ENCODE results near the gene TTC7B. TPM values are rescaled to one million over a fixed set of nuclear protein-coding genes. Genes with fewer than 3 reads are reported as not detected.
"Not testable (repeated sequence)": the region's sequence is repeated elsewhere in the genome, so short reads cannot be mapped to it uniquely, and the experiment has no call there.

TTC7B gene
- polyA plus RNA-seq, 1 donor from 2014 or later = 19.9 TPM

DNA sequence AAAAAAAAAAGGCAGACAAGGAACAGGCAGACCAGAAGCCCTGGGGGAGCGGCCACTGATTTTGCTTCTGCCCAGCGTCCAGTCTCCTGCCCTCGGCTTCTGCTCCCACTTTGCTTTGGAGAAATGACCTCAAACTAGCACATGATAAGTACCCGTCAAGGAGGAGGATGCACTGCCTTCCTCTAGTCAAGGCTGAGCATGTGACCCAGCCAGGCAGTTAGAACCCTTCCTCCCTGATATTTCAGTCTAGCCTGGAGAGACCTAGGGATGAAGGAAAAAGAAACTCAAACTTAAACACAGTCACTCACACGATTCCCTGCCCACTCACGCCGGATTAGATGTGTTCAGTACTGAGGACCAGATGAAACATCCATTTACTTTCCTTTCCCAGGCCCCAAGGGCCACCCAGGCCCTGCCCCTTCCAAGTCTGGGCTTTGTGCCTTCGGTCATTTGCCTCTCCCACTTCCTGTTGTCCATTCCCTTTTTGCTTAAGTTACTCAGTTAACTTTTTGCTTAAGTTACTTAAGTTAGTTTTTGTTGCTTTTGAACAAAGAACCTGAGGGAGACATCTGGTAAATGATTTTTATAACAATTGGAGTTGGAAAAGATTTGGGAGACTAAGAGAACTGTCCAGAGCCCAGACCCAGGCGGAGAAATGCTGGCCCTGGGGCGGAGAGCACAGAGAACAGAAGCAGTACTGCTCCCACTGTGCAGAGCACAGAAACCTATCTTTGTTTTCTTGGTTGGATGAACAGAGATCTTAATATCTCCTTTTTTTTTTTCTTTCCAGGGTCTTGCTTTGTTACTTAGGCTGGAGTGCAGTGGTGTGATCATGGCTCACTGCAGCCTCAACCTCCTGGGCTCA, 23.0 kb upstream of the TTC7B start:
- H3K4me2 ChIP-seq (ENCODE audit: low read length) = no peak overlapping the region
- TF ChIP-seq EZH2 (IDR thresholded peaks at IDR 0.05; ENCODE audit: borderline replicate concordance, insufficient read depth, low read length, poor library complexity, severe bottlenecking) (no peak), POLR2AphosphoS5 (IDR thresholded peaks at IDR 0.05) (no peak), MXI1 (conservative IDR thresholded peaks at IDR 0.05; ENCODE audit: poor library complexity, severe bottlenecking) (no peak), RAD21 (conservative IDR thresholded peaks at IDR 0.05) (no peak), EP300 (conservative IDR thresholded peaks at IDR 0.05; ENCODE audit: poor library complexity, severe bottlenecking) (no peak), TAF1 (IDR thresholded peaks at IDR 0.05; ENCODE audit: low read depth) (no peak), SMC3 (conservative IDR thresholded peaks at IDR 0.05; ENCODE audit: poor library complexity) (no peak)
- TF ChIP-seq, protein P1, sequence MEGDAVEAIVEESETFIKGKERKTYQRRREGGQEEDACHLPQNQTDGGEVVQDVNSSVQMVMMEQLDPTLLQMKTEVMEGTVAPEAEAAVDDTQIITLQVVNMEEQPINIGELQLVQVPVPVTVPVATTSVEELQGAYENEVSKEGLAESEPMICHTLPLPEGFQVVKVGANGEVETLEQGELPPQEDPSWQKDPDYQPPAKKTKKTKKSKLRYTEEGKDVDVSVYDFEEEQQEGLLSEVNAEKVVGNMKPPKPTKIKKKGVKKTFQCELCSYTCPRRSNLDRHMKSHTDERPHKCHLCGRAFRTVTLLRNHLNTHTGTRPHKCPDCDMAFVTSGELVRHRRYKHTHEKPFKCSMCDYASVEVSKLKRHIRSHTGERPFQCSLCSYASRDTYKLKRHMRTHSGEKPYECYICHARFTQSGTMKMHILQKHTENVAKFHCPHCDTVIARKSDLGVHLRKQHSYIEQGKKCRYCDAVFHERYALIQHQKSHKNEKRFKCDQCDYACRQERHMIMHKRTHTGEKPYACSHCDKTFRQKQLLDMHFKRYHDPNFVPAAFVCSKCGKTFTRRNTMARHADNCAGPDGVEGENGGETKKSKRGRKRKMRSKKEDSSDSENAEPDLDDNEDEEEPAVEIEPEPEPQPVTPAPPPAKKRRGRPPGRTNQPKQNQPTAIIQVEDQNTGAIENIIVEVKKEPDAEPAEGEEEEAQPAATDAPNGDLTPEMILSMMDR (IDR thresholded peaks at IDR 0.05; ENCODE audit: poor library complexity, severe bottlenecking) = no peak
- TF ChIP-seq, protein P2, sequence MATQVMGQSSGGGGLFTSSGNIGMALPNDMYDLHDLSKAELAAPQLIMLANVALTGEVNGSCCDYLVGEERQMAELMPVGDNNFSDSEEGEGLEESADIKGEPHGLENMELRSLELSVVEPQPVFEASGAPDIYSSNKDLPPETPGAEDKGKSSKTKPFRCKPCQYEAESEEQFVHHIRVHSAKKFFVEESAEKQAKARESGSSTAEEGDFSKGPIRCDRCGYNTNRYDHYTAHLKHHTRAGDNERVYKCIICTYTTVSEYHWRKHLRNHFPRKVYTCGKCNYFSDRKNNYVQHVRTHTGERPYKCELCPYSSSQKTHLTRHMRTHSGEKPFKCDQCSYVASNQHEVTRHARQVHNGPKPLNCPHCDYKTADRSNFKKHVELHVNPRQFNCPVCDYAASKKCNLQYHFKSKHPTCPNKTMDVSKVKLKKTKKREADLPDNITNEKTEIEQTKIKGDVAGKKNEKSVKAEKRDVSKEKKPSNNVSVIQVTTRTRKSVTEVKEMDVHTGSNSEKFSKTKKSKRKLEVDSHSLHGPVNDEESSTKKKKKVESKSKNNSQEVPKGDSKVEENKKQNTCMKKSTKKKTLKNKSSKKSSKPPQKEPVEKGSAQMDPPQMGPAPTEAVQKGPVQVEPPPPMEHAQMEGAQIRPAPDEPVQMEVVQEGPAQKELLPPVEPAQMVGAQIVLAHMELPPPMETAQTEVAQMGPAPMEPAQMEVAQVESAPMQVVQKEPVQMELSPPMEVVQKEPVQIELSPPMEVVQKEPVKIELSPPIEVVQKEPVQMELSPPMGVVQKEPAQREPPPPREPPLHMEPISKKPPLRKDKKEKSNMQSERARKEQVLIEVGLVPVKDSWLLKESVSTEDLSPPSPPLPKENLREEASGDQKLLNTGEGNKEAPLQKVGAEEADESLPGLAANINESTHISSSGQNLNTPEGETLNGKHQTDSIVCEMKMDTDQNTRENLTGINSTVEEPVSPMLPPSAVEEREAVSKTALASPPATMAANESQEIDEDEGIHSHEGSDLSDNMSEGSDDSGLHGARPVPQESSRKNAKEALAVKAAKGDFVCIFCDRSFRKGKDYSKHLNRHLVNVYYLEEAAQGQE (IDR thresholded peaks at IDR 0.05; ENCODE audit: borderline replicate concordance) = no peak
- H3K27me3 ChIP-seq (ENCODE audit: insufficient read depth, low read depth, low read length) = no peaks in the 10 kb centered on the region
- H3K9me2 ChIP-seq (ENCODE audit: insufficient read depth, low read length) = no peaks in the 10 kb centered on the region
- no peaks in the 10 kb centered on the region for H3F3A ChIP-seq (ENCODE audit: insufficient read depth, low read length, poor library complexity, severe bottlenecking)
- no peak overlapping the region for H3K27ac ChIP-seq (ENCODE audit: low read length)
- H3K36me3 ChIP-seq (ENCODE audit: insufficient read depth, low read length) = no peaks in the 10 kb centered on the region
- no peak overlapping the region for H3K4me3 ChIP-seq (ENCODE audit: low read length)
- H4K20me1 ChIP-seq (ENCODE audit: insufficient read depth) = no peaks in the 10 kb centered on the region
- H3K9me3 ChIP-seq (ENCODE audit: low read length) = no peaks in the 10 kb centered on the region
- H3K79me2 ChIP-seq (replicated peaks; ENCODE audit: insufficient read depth, low read length) = no peaks in the 10 kb centered on the region
- H2AFZ ChIP-seq (ENCODE audit: low read depth, low read length) = no peak overlapping the region
- H3K9ac ChIP-seq (ENCODE audit: low read length) = no peak overlapping the region

DNA sequence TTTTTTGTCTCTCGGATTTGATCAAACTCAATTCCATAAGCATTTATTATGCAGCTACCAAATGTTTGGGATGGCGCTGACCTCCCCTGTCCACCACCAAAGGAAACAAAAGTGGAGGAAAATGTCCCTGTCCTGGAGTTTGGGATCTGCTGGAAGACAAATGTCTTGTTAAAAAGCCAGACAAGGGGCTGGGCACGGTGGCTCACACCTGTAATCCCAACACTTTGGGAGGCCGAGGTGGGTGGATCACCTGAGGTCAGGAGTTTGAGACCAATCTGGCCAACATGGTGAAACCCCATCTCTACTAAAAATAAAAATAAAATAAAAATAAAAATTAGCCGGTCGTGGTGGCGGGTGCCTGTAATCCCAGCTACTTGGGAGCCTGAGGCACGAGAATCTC, 22.3 kb upstream of the TTC7B start:
- not testable (repeated sequence) for H3K9me2 ChIP-seq (ENCODE audit: insufficient read depth, low read length); H3K79me2 ChIP-seq (replicated peaks; ENCODE audit: insufficient read depth, low read length); H4K20me1 ChIP-seq (ENCODE audit: insufficient read depth); H3K4me2 ChIP-seq (ENCODE audit: low read length); H3K27me3 ChIP-seq (ENCODE audit: insufficient read depth, low read depth, low read length); H3K4me3 ChIP-seq (ENCODE audit: low read length); H3K9ac ChIP-seq (ENCODE audit: low read length); H3K36me3 ChIP-seq (ENCODE audit: insufficient read depth, low read length); H2AFZ ChIP-seq (ENCODE audit: low read depth, low read length); H3K27ac ChIP-seq (ENCODE audit: low read length); H3K9me3 ChIP-seq (ENCODE audit: low read length); H3F3A ChIP-seq (ENCODE audit: insufficient read depth, low read length, poor library complexity, severe bottlenecking)
